Stimulated activated CD8-positive, alpha-beta memory T cell treated with anti-CD3 and anti-CD28 coated beads, Interleukin-12 subunit alpha, Interleukin-12 subunit beta, amount 100 ng/mL, for 24 hours (primary cell): ENCODE data around the gene RNF213.

Experiments used
- DNase-seq: peaks from one replicate; pipeline ENCODE4 v3.0.0-alpha.2; 2020; ENCODE audit errors: extremely low read depth

Gene RNF213

GRCh38 chr17:80433916-80434666, 173.4 kb downstream of the RNF213 start:
- DNase-seq, result no peak

DNA sequence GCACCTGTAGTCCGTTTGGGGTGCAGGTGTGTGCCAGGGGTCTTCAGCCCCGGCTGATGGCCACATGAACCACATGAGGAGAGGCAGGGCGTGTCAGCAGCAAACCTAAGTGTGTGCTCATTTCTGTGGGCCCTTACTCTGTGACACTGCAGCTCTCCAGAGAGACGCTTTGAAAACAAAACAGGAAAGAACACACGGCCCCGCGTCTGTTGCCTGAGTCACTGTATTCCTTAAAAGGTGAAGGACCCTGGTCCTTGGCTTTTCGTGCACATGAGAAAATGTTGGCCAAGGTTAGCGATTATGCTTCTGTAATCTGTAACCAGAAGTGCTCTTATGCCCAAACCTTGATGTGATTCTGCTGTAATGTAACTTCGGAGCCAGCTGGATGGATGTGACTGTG, 176.9 kb downstream of the RNF213 start:
- no peak for DNase-seq

DNA sequence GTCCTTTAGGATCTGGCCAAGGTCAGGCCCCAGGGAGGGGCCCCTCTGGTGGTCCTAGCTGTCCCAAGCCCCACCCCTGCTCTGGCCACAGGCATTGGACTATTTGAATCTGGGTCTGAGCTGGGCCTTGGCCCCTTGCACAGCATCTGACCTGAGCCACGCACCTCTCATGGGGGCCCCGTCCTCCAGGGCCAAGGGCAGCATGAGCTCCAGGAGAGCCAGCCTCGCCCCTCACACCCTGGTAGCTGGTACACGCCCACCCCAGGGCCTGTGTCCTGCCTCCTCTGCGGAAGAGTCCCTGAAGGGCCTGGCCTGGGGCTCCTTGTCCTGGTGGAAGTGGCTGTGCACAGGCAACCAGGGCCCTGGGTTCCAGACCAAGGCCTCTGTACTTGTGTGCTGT, 178.2 kb downstream of the RNF213 start:
- no peak for DNase-seq

GRCh38 chr17:80439499-80439898, 178.8 kb downstream of the RNF213 start:
- DNase-seq, result no peak

- no peak for DNase-seq
These were observed 180.5 kb downstream of the RNF213 start for GRCh38 chr17:80441133-80441578.

DNA sequence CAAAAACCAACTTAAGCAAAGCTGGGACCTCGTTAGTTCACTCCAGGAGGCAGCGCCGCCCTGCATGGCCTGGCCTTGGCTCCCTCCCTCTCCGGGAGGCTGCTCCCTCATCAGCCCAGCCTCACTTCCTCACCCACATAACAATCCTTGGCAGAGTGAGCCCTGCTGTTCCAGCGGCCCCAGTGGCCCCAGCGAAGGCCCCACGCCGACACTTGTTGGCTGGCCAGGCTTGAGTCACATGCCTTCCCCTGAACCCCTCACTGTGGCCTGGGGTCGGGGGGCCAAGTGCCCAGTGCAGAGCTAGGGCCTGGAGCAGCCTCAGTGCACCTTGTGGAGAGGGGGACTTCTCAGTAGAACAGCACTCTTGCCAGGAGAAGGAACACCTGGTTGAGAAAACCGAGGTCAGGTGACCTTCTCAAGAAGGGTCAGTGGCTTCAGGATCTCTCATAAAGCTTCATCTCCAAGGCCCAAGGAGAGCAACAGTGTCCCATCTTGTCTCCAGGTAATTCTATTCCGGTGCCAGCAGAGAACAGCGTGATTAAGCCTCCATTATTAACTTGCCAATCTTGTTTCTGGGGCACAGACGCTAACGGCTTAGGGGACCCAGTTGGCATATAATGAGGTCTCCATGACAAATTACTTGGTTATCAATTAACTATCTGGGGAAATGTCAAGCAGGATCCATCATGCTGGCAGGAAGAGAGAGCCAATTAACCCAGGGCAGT, 181.1 kb downstream of the RNF213 start:
- DNase-seq, result no peak

DNA sequence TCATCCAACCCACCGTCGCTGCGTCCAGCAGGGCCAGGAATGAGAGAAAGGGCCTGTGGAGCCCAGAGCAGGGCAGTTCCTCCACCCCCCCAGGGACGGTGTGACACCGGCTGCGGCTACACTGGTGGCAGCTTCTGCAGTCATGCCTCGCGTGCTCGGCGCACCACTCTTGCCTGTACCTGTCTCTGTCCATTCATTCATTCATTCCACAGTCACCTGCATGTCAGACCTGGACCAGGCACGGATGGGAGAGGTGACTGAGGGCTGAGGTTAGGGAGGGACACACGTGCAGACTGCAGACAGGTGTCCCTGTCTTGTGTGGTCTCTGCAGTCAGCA, 181.6 kb downstream of the RNF213 start:
- DNase-seq, result no peak

DNA sequence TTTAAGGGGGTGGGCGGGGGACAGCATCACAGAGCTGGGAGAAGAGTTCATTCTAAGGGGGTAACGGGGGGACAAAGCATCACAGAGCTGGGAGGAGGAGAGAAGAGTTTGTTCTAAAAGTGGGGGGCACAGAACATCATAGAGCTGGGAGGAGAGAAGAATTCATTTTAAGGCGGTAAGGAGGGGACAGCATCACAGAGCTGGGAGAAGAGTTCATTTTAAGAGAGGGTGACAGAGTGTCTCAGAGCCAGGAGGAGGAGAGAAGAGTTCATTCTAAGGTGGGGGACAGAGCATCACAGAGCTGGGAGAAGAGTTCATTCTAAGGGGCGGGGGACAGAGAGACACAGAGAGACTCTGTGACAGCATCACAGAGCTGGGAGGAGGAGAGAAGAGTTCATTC, 182.1 kb downstream of the RNF213 start:
- no peak for DNase-seq

DNA sequence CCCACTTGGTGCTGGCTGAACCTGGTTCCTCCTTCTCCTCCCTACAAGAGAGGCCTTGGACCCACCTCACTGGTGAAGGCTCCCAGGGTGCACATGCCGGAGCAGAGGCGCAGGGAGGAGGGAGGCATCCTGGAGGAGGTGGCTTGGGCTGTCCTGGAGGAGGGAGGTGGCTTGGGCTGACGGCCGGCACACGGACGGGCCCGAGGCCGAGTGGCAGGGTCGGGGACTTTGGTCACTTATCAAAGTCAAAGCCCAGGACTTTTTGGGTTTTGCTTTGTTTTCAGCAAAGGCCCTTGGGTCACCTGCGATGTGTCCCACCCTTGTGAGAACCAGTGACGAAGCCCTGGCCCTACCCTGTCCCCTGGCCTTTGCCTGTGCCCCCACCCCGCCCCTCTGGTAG, 182.8 kb downstream of the RNF213 start:
- DNase-seq, result no peak

- no peak for DNase-seq
These were observed 183.4 kb downstream of the RNF213 start for GRCh38 chr17:80443916-80444643.

DNA sequence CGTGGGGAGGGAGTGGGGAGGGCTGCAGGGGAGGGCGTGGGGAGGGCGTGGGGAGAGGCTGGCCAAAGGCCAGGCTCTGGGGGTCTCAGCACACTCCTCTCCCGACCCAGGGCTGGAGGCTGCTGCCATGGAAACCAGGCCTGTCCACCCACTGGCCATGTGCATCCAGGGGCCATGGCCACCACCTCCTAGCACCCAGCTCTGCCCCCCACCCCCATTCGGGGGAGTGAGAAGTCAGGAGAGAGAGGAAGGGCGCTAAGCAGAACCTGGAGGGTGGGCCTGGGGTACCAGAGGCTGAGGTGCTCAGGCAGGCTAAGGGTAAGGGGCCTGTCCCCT, 184.0 kb downstream of the RNF213 start:
- DNase-seq, result no peak

GRCh38 chr17:80445007-80445725, 184.5 kb downstream of the RNF213 start:
- no peak for DNase-seq

DNA sequence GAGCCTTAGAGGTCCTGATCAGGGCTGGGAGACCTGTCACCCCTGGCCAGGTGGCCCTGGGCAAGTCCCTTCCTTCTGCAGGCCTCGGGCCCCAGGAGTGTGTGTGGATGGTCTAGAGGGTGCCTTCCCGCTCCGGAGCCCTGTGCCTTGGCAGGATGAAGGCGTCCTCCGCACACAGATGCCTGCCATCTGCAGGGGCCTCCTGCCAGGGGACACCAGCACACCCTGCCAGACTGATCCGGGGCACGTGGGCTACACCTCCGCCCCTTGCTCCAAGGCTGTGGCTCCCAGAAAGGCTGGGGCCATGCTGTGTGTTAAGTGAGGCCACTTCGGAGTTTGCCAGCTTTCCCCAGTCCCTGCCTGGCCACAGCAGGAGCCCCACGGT, 185.1 kb downstream of the RNF213 start:
- no peak for DNase-seq

GRCh38 chr17:80446645-80447405, 186.2 kb downstream of the RNF213 start:
- no peak for DNase-seq

DNA sequence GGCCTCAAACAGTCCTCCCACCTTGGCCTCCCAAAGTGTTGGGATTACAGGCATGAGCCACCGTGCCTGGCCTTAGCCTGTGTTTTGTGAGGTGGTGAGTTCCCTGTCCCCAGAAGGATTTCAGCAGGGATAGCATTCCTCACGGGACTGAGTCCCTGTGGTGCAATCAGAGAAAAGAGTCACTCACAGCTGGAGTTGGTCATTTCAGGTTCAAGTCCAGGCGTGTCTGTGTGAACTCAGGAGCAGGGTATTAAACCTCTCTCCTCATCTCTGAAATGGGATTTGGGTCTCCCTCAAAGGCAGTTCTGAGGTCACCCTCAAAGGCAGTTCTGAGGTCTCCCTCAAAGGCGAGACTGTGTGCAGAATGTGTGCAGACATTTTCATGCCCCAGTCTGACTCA, 187.1 kb downstream of the RNF213 start:
- DNase-seq, result no peak
